SK-MEL-5 (cell line): ENCODE measurements around the gene ZNF101. TPM values are rescaled to one million over a fixed set of nuclear protein-coding genes. Genes with fewer than 3 reads are reported as not detected.
A peak's percentile ranks its signal among the peaks of the same experiment; 100 is the strongest.
"Not testable (repeated sequence)": the region's sequence is repeated elsewhere in the genome, so short reads cannot be mapped to it uniquely, and the experiment has no call there.

ENCODE experiments used
- DNase-seq: peaks from one replicate; pipeline ENCODE4 v3.0.0-alpha.2; 2016; ENCODE audit warnings: low read depth, low spot score
- in situ Hi-C: cut with HindIII; loops from 2 replicates; pipeline ENCODE4 v1.10.0; 2016; ENCODE audit warnings: low sequenced_read_pairs, high pct_unique_total_duplicates, low pct_unique_long_range_greater_than_20kb
- total RNA-seq: library from RNA; depleted of rRNA; stranded (reverse); fragments of >200 nt; shearing (Covaris generic); gene quantifications from 2 replicates; pipeline ENCODE4 v1.2.3, GENCODE V29; 2014

Gene ZNF101
- total RNA-seq, 1 experiment from 2014 or later: 4.5 TPM

GRCh38 chr19:19686119-19686518 is 17.5 kb downstream of the ZNF101 start:
- in situ Hi-C loops, DNase-seq: not testable (repeated sequence)

DNA sequence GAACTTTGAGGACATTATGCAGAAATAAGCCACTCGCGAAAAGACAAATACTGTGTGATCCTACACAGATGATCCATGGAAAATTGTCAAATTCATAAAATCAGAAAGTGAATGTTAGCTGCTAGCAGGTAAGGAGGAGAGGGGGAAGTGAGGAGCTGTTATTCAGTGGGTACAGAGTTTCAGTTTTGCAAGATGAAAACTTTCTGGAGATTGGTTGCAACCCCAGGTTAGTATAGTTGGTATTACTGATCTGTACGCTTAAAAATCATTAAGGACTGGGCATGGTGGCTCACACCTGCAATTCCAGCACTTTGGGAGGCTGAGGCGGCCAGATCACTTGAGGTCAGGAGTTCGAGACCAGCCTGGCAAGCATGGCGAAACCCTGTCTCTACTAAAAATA is 17.9 kb downstream of the ZNF101 start:
- no peak for DNase-seq
- in situ Hi-C loops: no loop called here

DNA sequence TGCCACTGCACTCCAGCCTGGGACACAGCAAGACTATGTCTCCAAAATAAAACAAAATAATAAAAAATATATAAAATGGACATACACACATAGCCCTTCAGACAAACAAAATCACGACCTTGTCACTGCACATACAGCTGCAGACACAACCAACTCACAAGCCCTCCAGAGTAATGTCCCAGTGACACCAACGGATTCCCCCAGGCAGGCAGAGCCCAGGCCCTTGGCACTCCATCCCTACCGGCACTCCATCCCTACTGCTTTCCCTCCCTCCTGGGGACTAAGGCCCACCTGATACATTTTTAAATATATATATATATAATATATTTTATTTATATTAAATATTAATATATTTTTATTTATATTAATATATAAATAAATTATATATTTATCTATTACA is 18.5 kb downstream of the ZNF101 start:
- in situ Hi-C loops: no loop called here
- no peak for DNase-seq

GRCh38 chr19:19689023-19689422 is 20.4 kb downstream of the ZNF101 start:
- in situ Hi-C loops: not testable (repeated sequence)

DNA sequence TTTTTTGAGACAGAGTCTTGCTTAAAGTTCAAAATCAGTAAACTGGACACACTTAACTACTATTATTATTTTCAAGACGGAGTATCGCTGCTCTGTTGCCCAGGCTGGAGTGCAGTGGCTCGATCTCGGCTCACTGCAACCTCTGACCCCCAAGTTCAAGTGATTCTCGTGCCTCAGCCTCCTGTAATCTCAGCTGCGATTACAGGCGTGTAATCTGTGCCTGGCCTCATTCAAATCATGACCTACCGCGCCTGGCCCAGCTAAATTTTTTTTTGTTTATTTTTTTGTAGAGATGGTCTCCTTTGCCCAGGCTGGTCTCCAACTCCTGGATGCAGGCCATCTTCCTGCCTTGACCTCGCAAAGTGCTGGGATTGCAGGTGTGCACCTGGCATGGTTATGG is 23.0 kb downstream of the ZNF101 start:
- no peak for DNase-seq
- in situ Hi-C loops: no loop called here

More at GRCh38 chr19:19689023-19689422, 20.4 kb downstream of the ZNF101 start:
- DNase-seq: not testable (repeated sequence)

GRCh38 chr19:19696386-19696785 is 27.7 kb downstream of the ZNF101 start:
- in situ Hi-C loops: no loop called here
- no peak for DNase-seq

DNA sequence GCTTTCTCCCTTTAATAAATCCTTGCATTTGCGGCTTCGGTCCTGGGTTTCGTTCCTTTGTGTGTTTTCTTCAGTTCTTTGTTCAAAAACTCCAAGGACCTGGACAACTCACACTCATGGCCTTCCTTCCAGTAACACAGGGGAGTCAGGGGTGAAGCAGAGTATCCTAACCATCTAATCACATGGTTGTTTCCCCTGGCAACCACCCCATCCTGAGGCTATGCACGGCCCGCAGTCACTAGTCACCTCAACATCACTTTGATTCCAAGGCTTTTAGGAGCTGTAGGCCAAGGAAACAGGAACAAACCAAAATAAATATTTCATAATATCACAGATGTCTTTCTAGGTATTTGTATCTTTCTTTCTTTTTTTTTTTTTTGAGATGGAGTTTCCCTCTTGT is 28.9 kb downstream of the ZNF101 start:
- in situ Hi-C loops: no loop called here
- no peak for DNase-seq

- DNase-seq, in situ Hi-C loops: not testable (repeated sequence)
Observed at GRCh38 chr19:19700493-19700892, 31.9 kb downstream of the ZNF101 start.

- in situ Hi-C loops: no loop called here
Observed at GRCh38 chr19:19704836-19705235, 36.2 kb downstream of the ZNF101 start.

GRCh38 chr19:19710506-19710905 is 41.9 kb downstream of the ZNF101 start:
- no peak for DNase-seq
- in situ Hi-C loops: no loop called here

More at GRCh38 chr19:19704836-19705235, 36.2 kb downstream of the ZNF101 start:
- DNase-seq: no peak

DNA sequence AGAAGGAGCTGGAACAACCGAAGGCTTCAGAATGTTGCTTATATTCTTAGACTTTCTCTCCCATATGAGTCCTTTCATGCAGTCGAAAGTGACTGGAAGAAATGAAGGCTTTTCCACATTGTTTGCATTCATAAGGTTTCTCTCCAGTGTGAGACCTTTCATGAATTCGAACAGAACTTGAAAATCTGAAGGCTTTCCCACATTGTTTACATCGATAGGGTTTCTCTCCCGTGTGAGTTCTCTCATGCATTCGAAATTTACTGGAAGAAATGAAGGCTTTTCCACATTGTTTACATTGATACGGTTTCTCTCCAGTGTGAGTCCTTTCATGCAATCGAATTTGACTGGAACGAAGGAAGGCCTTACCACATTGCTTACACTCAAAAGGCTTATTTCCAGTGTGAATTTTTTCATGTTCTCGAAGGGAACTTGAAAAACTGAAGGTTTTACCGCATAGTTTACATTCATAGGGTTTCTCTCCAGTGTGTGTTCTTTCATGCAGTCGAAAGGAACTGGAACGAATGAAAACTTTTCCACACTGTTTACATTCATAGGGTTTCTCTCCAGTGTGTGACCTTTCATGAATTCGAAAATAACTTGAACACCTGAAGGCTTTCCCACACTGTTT is 42.8 kb downstream of the ZNF101 start:
- in situ Hi-C loops: no loop called here
- DNase-seq: no peak

- no peak for DNase-seq
- in situ Hi-C loops: no loop called here
Observed at GRCh38 chr19:19711934-19712828, 43.5 kb downstream of the ZNF101 start.

GRCh38 chr19:19719798-19720197 is 51.2 kb downstream of the ZNF101 start:
- in situ Hi-C loops: no loop called here
- no peak for DNase-seq

GRCh38 chr19:19721896-19722295 is 53.3 kb downstream of the ZNF101 start:
- no peak for DNase-seq
- in situ Hi-C loops: no loop called here

DNA sequence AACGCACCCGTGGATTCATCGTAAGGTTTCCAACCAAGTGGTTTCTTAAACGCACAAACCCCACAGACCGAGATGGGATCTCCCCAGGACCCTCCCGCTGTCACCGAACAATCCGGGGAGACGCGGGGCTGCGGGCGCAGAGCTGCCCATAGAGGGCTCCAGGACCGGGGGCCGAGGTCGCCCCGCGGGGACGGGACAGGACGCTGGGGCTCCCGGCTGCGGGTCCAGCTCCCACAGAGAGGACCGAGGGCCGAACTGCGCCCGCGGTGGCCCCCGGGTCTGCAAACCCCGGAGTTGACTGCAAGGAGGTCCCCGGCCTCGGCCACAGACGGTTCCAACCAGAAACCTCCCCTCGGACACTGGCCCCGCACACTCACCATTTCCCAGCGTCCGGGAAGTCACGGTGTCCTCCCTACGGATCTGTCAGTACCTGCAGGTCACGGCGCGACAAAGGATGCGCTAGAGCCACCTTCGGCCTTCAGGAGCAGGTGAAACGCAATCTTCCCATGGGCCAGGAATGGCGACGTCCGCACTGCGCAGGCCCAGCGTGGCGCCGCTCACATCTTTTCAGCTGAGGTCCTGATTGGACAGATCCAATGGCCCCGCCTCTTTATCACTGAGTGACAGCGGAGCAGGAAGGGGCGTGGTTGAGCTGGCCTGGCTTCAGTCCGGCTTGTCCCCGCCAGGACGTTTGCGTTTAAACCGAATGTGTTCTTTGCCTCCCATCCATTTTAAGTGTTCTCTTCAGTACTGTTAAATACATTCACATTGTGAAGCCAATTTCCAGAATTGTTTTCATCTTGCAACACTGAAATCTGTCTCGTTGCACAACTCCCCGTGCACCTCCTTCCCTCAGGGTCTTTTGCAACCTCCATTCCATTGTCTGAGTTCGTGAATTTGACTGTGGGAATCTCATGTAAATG is 64.2 kb downstream of the ZNF101 start, which contains the start of gene ZNF14:
Gene ZNF14 (minus strand): TSS at position 534 of the 923 bp plus-strand sequence. CDS start 154 bp downstream, at position 380.
- DNase-seq: peak; percentile 94
- in situ Hi-C loops: no loop called here
